SJSA1 (cell line): ENCODE data around the gene SCARB1. TPM values are rescaled to one million over a fixed set of nuclear protein-coding genes. Genes with fewer than 3 reads are reported as not detected.
A peak's percentile ranks its signal among the peaks of the same experiment; 100 is the strongest.

Source experiments
- DNase-seq, 2 experiments: peaks; one replicate each; pipeline ENCODE4 v3.0.0-alpha.2; 2015 to 2020; ENCODE audit warnings: low spot score in 2 of 2, low read depth in 1 of 2
- H3K27ac ChIP-seq: fragments of 250-450 bp; sonication (Bioruptor Pico); 2 replicates; pipeline ENCODE4 v1.5.1; 2020; ENCODE audit warnings: mild to moderate bottlenecking, moderate library complexity
- H3K27me3 ChIP-seq: fragments of 250-450 bp; sonication (Bioruptor Pico); replicated peaks from 2 replicates; pipeline ENCODE4 v1.5.1; 2020; ENCODE audit warnings: mild to moderate bottlenecking, moderate library complexity
- H3K36me3 ChIP-seq: fragments of 250-450 bp; sonication (Bioruptor Pico); 2 replicates; pipeline ENCODE4 v1.5.1; 2020; ENCODE audit warnings: mild to moderate bottlenecking
- H3K4me1 ChIP-seq: fragments of 250-450 bp; sonication (Bioruptor Pico); replicated peaks from 2 replicates; pipeline ENCODE4 v1.6.1; 2021; ENCODE audit warnings: mild to moderate bottlenecking
- H3K4me3 ChIP-seq: fragments of 250-450 bp; sonication (Bioruptor Pico); 2 replicates; pipeline ENCODE4 v1.5.1; 2020; ENCODE audit warnings: mild to moderate bottlenecking
- H3K9me3 ChIP-seq: fragments of 250-450 bp; sonication (Bioruptor Pico); replicated peaks from 2 replicates; pipeline ENCODE4 v1.5.1; 2020; ENCODE audit warnings: mild to moderate bottlenecking
- total RNA-seq: library from RNA; depleted of rRNA; stranded (reverse); fragments of >200 nt; shearing (Covaris generic); gene quantifications from 2 replicates; pipeline ENCODE4 v1.2.3, GENCODE V29; 2014

Gene SCARB1
- total RNA-seq, 1 experiment from 2014 or later, result 12.4 TPM

GRCh38 chr12:124764870-124765580 is 98.6 kb downstream of the SCARB1 start:
- peak; percentile 73 to 89 for DNase-seq
- H3K27me3 ChIP-seq, result no peaks in the 10 kb centered on the region
- no peak overlapping the region for H3K4me3 ChIP-seq
- H3K36me3 ChIP-seq, result peaks cover 4% of the 10 kb centered on the region; the same call in 1 of the 2 replicates
- peak overlapping the region; percentile 77 for H3K27ac ChIP-seq
- H3K9me3 ChIP-seq, result peaks cover 5% of the 10 kb centered on the region
- H3K4me1 ChIP-seq, result peaks cover 76% of the 10 kb centered on the region

- peaks cover 5% of the 10 kb centered on the region for H3K9me3 ChIP-seq
- no peaks in the 10 kb centered on the region for H3K27me3 ChIP-seq
- peak overlapping the region; percentile 77 for H3K27ac ChIP-seq
- peaks cover 4% of the 10 kb centered on the region; the same call in 1 of the 2 replicates for H3K36me3 ChIP-seq
- H3K4me1 ChIP-seq, result peaks cover 74% of the 10 kb centered on the region
- no peak overlapping the region for H3K4me3 ChIP-seq
- DNase-seq, result peak in 1 of 2 experiments; percentile 53
Measured at GRCh38 chr12:124764451-124764850, 99.2 kb downstream of the SCARB1 start.

- Histone ChIP-seq H3K4me1 (peaks cover 65% of the 10 kb centered on the region), H3K27ac (no peak overlapping the region), H3K9me3 (peaks cover 5% of the 10 kb centered on the region), H3K36me3 (peaks cover 4% of the 10 kb centered on the region; the same call in 1 of the 2 replicates), H3K27me3 (no peaks in the 10 kb centered on the region), H3K4me3 (no peak overlapping the region)
- DNase-seq, result no peak
Measured at GRCh38 chr12:124763594-124763979, 100.1 kb downstream of the SCARB1 start.

GRCh38 chr12:124762791-124763593 is 100.7 kb downstream of the SCARB1 start:
- no peaks in the 10 kb centered on the region for H3K27me3 ChIP-seq
- DNase-seq, result no peak
- no peak overlapping the region for H3K4me3 ChIP-seq
- H3K9me3 ChIP-seq, result peaks cover 5% of the 10 kb centered on the region
- H3K4me1 ChIP-seq, result peaks cover 59% of the 10 kb centered on the region
- H3K36me3 ChIP-seq, result peaks cover 4% of the 10 kb centered on the region; the same call in 1 of the 2 replicates
- H3K27ac ChIP-seq, result no peak overlapping the region

- Histone ChIP-seq H3K4me1 (peaks cover 54% of the 10 kb centered on the region), H3K27me3 (no peaks in the 10 kb centered on the region), H3K27ac (no peak overlapping the region), H3K36me3 (peaks cover 4% of the 10 kb centered on the region; the same call in 1 of the 2 replicates), H3K4me3 (no peak overlapping the region), H3K9me3 (peaks cover 8% of the 10 kb centered on the region)
- no peak for DNase-seq
Measured at GRCh38 chr12:124762384-124762783, 101.3 kb downstream of the SCARB1 start.

GRCh38 chr12:124761871-124762270 is 101.8 kb downstream of the SCARB1 start:
- peaks cover 51% of the 10 kb centered on the region for H3K4me1 ChIP-seq
- H3K27ac ChIP-seq, result no peak overlapping the region
- DNase-seq, result no peak
- H3K9me3 ChIP-seq, result peaks cover 9% of the 10 kb centered on the region
- no peak overlapping the region for H3K4me3 ChIP-seq
- no peaks in the 10 kb centered on the region for H3K27me3 ChIP-seq
- peaks cover 4% of the 10 kb centered on the region; the same call in 1 of the 2 replicates for H3K36me3 ChIP-seq

- no peak overlapping the region for H3K27ac ChIP-seq
- H3K9me3 ChIP-seq, result peaks cover 9% of the 10 kb centered on the region
- no peaks in the 10 kb centered on the region for H3K27me3 ChIP-seq
- H3K36me3 ChIP-seq, result peaks cover 4% of the 10 kb centered on the region; the same call in 1 of the 2 replicates
- no peak for DNase-seq
- no peak overlapping the region for H3K4me3 ChIP-seq
- H3K4me1 ChIP-seq, result peaks cover 51% of the 10 kb centered on the region
Measured at GRCh38 chr12:124761056-124761455, 102.6 kb downstream of the SCARB1 start.

- Histone ChIP-seq H3K27ac (no peak overlapping the region), H3K4me1 (peaks cover 51% of the 10 kb centered on the region), H3K9me3 (peaks cover 9% of the 10 kb centered on the region), H3K36me3 (peaks cover 4% of the 10 kb centered on the region; the same call in 1 of the 2 replicates), H3K27me3 (no peaks in the 10 kb centered on the region), H3K4me3 (no peak overlapping the region)
- DNase-seq, result no peak
Measured at GRCh38 chr12:124760560-124760959, 103.1 kb downstream of the SCARB1 start.

GRCh38 chr12:124759841-124760503 is 103.7 kb downstream of the SCARB1 start:
- H3K27ac ChIP-seq, result no peak overlapping the region
- no peaks in the 10 kb centered on the region for H3K27me3 ChIP-seq
- peaks cover 4% of the 10 kb centered on the region; the same call in 1 of the 2 replicates for H3K36me3 ChIP-seq
- DNase-seq, result no peak
- H3K4me1 ChIP-seq, result peaks cover 51% of the 10 kb centered on the region
- H3K4me3 ChIP-seq, result no peak overlapping the region
- peaks cover 9% of the 10 kb centered on the region for H3K9me3 ChIP-seq

- Histone ChIP-seq H3K27me3 (no peaks in the 10 kb centered on the region), H3K4me1 (peaks cover 50% of the 10 kb centered on the region), H3K9me3 (0 out of 2 replicates have a peak, but pooled peaks cover 8% of the 10 kb centered on the region), H3K36me3 (no peaks in the 10 kb centered on the region), H3K4me3 (no peak overlapping the region), H3K27ac (no peak overlapping the region)
- DNase-seq, result no peak
Measured at GRCh38 chr12:124758266-124759220, 105.1 kb downstream of the SCARB1 start.

GRCh38 chr12:124757329-124757728 is 106.3 kb downstream of the SCARB1 start:
- Histone ChIP-seq H3K27ac (no peak overlapping the region), H3K27me3 (no peaks in the 10 kb centered on the region), H3K9me3 (0 out of 2 replicates have a peak, but pooled peaks cover 8% of the 10 kb centered on the region), H3K36me3 (no peaks in the 10 kb centered on the region), H3K4me1 (peaks cover 43% of the 10 kb centered on the region), H3K4me3 (no peak overlapping the region)
- no peak for DNase-seq

GRCh38 chr12:124756760-124757159 is 106.9 kb downstream of the SCARB1 start:
- peaks cover 37% of the 10 kb centered on the region for H3K4me1 ChIP-seq
- DNase-seq, result no peak
- H3K27ac ChIP-seq, result peak overlapping the region; percentile 55
- H3K4me3 ChIP-seq, result no peak overlapping the region
- H3K9me3 ChIP-seq, result 0 out of 2 replicates have a peak, but pooled peaks cover 8% of the 10 kb centered on the region
- H3K36me3 ChIP-seq, result no peaks in the 10 kb centered on the region
- H3K27me3 ChIP-seq, result no peaks in the 10 kb centered on the region
